ENCODE results near the gene BARX1. TPM values are rescaled to one million over a fixed set of nuclear protein-coding genes. Genes with fewer than 3 reads are reported as not detected.
A peak's percentile ranks its signal among the peaks of the same experiment; 100 is the strongest.

Gene BARX1
- total RNA-seq (0.14 TPM), polyA plus RNA-seq (0.55 TPM)
- long read RNA-seq, donor 1 = 0 reads
- long read RNA-seq, donor 2 = 0 reads
- long read RNA-seq, donor 3 = 0 reads
- long read RNA-seq, donor 4 = 0 reads
- long read RNA-seq, donor 5, partial matches to known transcripts = 0 of 1 reads
- long read RNA-seq, donor 5, other reads (novel, unspliced or antisense) = 0 of 1 reads
- long read RNA-seq, donor 6 = 0 reads
- long read RNA-seq, donor 7 = 0 reads
- long read RNA-seq, donor 8 = 0 reads
- long read RNA-seq, donor 9 = 0 reads
- long read RNA-seq, donor 10 = 0 reads

GRCh38 chr9:93955111-93955980 lies at the start of gene BARX1:
Gene BARX1 (minus strand): TSS chr9:93955355. CDS start chr9:93955146, 209 bp downstream.
- DNase-seq (ENCODE audit: low read depth in 6 of 9, low spot score in 9 of 9) = no peak
- H3K4me1 ChIP-seq (ENCODE audit: control insufficient read depth in 2 of 2, insufficient read depth in 2 of 2, low read length in 2 of 2) = peaks cover 0 to 16% of the 10 kb centered on the region in 2 donors

DNA sequence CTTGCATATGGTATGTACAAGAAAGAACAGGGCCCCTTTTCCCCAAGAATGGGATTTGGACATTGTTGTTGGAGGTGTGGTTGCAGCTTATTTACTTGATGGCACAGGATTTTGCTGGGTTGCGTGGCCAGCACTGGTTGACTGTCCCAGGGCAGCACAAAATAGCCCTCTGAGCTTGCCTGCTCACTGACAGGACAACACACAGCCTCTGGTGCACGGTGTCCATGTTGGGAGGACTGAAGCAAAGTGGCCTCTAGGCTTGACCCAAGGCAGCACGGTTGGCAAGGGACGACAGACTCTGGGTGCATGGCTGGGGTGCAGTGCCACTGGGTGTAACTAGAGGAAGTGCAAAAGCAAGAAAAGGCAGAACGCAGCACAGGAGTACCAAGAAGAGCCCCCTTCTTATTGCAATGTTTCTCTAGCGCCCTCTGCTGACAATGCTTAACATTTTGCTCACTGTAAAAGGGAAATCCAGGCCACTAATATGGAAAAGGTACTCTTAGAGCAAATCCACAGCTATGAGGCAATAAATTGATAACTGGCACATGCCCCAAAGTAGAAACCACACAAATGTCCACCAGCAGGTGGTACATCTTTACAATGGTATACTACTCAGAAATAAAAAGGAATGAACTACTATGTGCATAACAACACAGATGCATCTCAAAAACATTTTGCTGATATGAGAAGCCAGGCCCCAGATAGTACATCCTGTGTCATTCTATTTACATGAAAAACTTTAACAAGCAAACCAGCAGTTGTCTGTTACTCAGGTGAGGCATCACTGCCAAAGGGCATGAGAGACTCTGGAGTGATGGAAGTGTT lies 47.4 kb upstream of the BARX1 start:
- Histone ChIP-seq H3K9me3 (ENCODE audit: control insufficient read depth in 2 of 2, insufficient read depth in 1 of 2, low read length in 1 of 2) (no peaks in the 10 kb centered on the region), H3K27me3 (ENCODE audit: control insufficient read depth in 2 of 2, insufficient read depth in 1 of 2, low read length in 1 of 2) (peaks cover 0 to 2% of the 10 kb centered on the region in 2 donors), H3K4me1 (ENCODE audit: control insufficient read depth in 2 of 2, insufficient read depth in 2 of 2, low read length in 2 of 2) (no peaks in the 10 kb centered on the region), H3K36me3 (ENCODE audit: control insufficient read depth in 2 of 2, insufficient read depth in 2 of 2, low read length in 1 of 2) (no peaks in the 10 kb centered on the region), H3K27ac (ENCODE audit: low read depth in 1 of 2, low read length in 1 of 2) (no peak overlapping the region), H3K4me3 (ENCODE audit: low read length in 2 of 2) (no peak overlapping the region)
- DNase-seq (ENCODE audit: low read depth in 6 of 9, low spot score in 9 of 9) = peak in 8 of 9 donors; percentile 8 to 66 (median 30)
- WGBS = 43% methylated on average over 6 of the region's 6 CpGs

More at GRCh38 chr9:93955111-93955980, at the start of gene BARX1:
- Histone ChIP-seq H3K4me3 (ENCODE audit: low read length in 2 of 2) (peak within 1 kb of the TSS in 1 of 2 donors; percentile 14), H3K9me3 (ENCODE audit: control insufficient read depth in 2 of 2, insufficient read depth in 1 of 2, low read length in 1 of 2) (peaks cover 2 to 4% of the 10 kb centered on the region in 2 donors), H3K36me3 (ENCODE audit: control insufficient read depth in 2 of 2, insufficient read depth in 2 of 2, low read length in 1 of 2) (no peaks in the 10 kb centered on the region), H3K27ac (ENCODE audit: low read depth in 1 of 2, low read length in 1 of 2) (no peak within 1 kb of the TSS), H3K27me3 (ENCODE audit: control insufficient read depth in 2 of 2, insufficient read depth in 1 of 2, low read length in 1 of 2) (peaks cover 95 to 97% of the 10 kb centered on the region in 2 donors)
- 2% methylated on average over 101 of the region's 102 CpGs for WGBS

DNA sequence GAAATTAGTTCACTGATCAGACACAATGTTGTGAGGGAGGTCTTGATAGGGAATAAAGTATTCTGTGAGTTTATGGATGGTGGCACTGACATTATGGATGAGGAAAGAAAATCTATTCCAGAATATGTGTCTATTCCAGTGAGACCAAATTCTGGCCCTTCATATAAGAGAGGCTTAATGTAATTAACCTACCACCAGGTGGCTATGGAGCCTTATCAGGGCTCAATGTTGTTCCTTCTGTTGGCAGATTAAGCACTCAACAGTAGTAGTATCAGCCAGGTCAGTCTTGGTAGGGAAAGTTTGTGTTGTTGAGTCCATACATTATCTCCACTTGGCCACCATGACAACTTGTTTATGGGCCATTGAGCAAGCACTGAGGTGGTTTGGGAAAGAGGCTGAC lies 41.7 kb upstream of the BARX1 start:
- no peak overlapping the region for H3K27ac ChIP-seq (ENCODE audit: low read depth in 1 of 2, low read length in 1 of 2)
- no peak overlapping the region for H3K4me3 ChIP-seq (ENCODE audit: low read length in 2 of 2)
- no peak for DNase-seq (ENCODE audit: low read depth in 6 of 9, low spot score in 9 of 9)
- H3K9me3 ChIP-seq (ENCODE audit: control insufficient read depth in 2 of 2, insufficient read depth in 1 of 2, low read length in 1 of 2) = no peaks in the 10 kb centered on the region
- no peaks in the 10 kb centered on the region for H3K4me1 ChIP-seq (ENCODE audit: control insufficient read depth in 2 of 2, insufficient read depth in 2 of 2, low read length in 2 of 2)
- H3K27me3 ChIP-seq (ENCODE audit: control insufficient read depth in 2 of 2, insufficient read depth in 1 of 2, low read length in 1 of 2) = no peaks in the 10 kb centered on the region
- H3K36me3 ChIP-seq (ENCODE audit: control insufficient read depth in 2 of 2, insufficient read depth in 2 of 2, low read length in 1 of 2) = no peaks in the 10 kb centered on the region

GRCh38 chr9:93996367-93996766 lies 41.2 kb upstream of the BARX1 start:
- no peaks in the 10 kb centered on the region for H3K4me1 ChIP-seq (ENCODE audit: control insufficient read depth in 2 of 2, insufficient read depth in 2 of 2, low read length in 2 of 2)
- no peaks in the 10 kb centered on the region for H3K36me3 ChIP-seq (ENCODE audit: control insufficient read depth in 2 of 2, insufficient read depth in 2 of 2, low read length in 1 of 2)
- no peaks in the 10 kb centered on the region for H3K27me3 ChIP-seq (ENCODE audit: control insufficient read depth in 2 of 2, insufficient read depth in 1 of 2, low read length in 1 of 2)
- 97% methylated on average over 3 of the region's 3 CpGs for WGBS
- H3K4me3 ChIP-seq (ENCODE audit: low read length in 2 of 2) = no peak overlapping the region
- no peak for DNase-seq (ENCODE audit: low read depth in 6 of 9, low spot score in 9 of 9)
- no peak overlapping the region for H3K27ac ChIP-seq (ENCODE audit: low read depth in 1 of 2, low read length in 1 of 2)
- H3K9me3 ChIP-seq (ENCODE audit: control insufficient read depth in 2 of 2, insufficient read depth in 1 of 2, low read length in 1 of 2) = no peaks in the 10 kb centered on the region

DNA sequence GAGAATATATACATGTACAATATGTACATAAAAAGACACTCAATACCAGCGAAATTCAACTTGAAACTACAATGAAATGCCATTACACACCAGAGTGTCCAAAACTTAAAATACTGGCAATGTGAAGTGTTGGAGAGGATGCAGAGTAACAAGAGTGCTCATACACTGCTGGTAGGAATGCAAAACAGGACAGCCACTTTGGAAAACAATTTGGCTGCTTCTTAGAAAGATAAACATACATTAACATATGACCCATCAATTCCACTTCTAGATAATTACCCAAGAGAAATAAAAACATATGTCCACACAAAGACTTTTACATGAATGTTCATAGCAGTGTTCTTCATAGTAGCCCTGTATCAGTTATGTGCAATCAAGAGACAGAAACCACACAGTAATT lies 39.4 kb upstream of the BARX1 start:
- H3K36me3 ChIP-seq (ENCODE audit: control insufficient read depth in 2 of 2, insufficient read depth in 2 of 2, low read length in 1 of 2) = no peaks in the 10 kb centered on the region
- 84% methylated on average over 1 of the region's 1 CpG for WGBS
- H3K9me3 ChIP-seq (ENCODE audit: control insufficient read depth in 2 of 2, insufficient read depth in 1 of 2, low read length in 1 of 2) = no peaks in the 10 kb centered on the region
- DNase-seq (ENCODE audit: low read depth in 6 of 9, low spot score in 9 of 9) = no peak
- no peak overlapping the region for H3K27ac ChIP-seq (ENCODE audit: low read depth in 1 of 2, low read length in 1 of 2)
- H3K27me3 ChIP-seq (ENCODE audit: control insufficient read depth in 2 of 2, insufficient read depth in 1 of 2, low read length in 1 of 2) = no peaks in the 10 kb centered on the region
- H3K4me1 ChIP-seq (ENCODE audit: control insufficient read depth in 2 of 2, insufficient read depth in 2 of 2, low read length in 2 of 2) = no peaks in the 10 kb centered on the region
- H3K4me3 ChIP-seq (ENCODE audit: low read length in 2 of 2) = no peak overlapping the region

DNA sequence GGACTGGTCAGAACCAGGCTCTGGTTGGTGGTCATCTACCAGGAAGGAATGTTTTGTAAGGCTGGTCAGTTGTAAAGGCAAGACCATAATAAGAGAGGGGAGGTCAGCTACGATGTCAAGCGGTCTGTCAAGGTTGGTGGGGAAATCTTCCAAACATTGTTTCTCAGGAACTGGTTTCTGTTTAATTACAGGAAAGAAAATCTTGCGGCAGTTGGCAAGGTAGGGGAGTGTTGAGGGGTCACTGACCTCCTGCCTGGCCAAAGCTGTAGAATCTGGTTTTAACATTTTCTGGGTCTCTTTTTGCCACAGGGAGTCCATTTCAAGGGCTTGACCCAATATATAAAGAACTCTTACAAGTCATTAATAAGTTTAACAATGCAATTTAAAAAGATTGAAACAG lies 39.0 kb upstream of the BARX1 start:
- no peaks in the 10 kb centered on the region for H3K36me3 ChIP-seq (ENCODE audit: control insufficient read depth in 2 of 2, insufficient read depth in 2 of 2, low read length in 1 of 2)
- WGBS = 81% methylated on average over 3 of the region's 3 CpGs
- H3K4me3 ChIP-seq (ENCODE audit: low read length in 2 of 2) = no peak overlapping the region
- DNase-seq (ENCODE audit: low read depth in 6 of 9, low spot score in 9 of 9) = no peak
- no peaks in the 10 kb centered on the region for H3K4me1 ChIP-seq (ENCODE audit: control insufficient read depth in 2 of 2, insufficient read depth in 2 of 2, low read length in 2 of 2)
- H3K9me3 ChIP-seq (ENCODE audit: control insufficient read depth in 2 of 2, insufficient read depth in 1 of 2, low read length in 1 of 2) = no peaks in the 10 kb centered on the region
- H3K27ac ChIP-seq (ENCODE audit: low read depth in 1 of 2, low read length in 1 of 2) = no peak overlapping the region
- H3K27me3 ChIP-seq (ENCODE audit: control insufficient read depth in 2 of 2, insufficient read depth in 1 of 2, low read length in 1 of 2) = no peaks in the 10 kb centered on the region

- no peaks in the 10 kb centered on the region for H3K9me3 ChIP-seq (ENCODE audit: control insufficient read depth in 2 of 2, insufficient read depth in 1 of 2, low read length in 1 of 2)
- H3K27ac ChIP-seq (ENCODE audit: low read depth in 1 of 2, low read length in 1 of 2) = no peak overlapping the region
- WGBS = 97% methylated on average over 2 of the region's 2 CpGs
- H3K36me3 ChIP-seq (ENCODE audit: control insufficient read depth in 2 of 2, insufficient read depth in 2 of 2, low read length in 1 of 2) = no peaks in the 10 kb centered on the region
- H3K4me3 ChIP-seq (ENCODE audit: low read length in 2 of 2) = no peak overlapping the region
- no peak for DNase-seq (ENCODE audit: low read depth in 6 of 9, low spot score in 9 of 9)
- no peaks in the 10 kb centered on the region for H3K27me3 ChIP-seq (ENCODE audit: control insufficient read depth in 2 of 2, insufficient read depth in 1 of 2, low read length in 1 of 2)
- H3K4me1 ChIP-seq (ENCODE audit: control insufficient read depth in 2 of 2, insufficient read depth in 2 of 2, low read length in 2 of 2) = no peaks in the 10 kb centered on the region
These were observed 37.7 kb upstream of the BARX1 start for GRCh38 chr9:93992830-93993229.

DNA sequence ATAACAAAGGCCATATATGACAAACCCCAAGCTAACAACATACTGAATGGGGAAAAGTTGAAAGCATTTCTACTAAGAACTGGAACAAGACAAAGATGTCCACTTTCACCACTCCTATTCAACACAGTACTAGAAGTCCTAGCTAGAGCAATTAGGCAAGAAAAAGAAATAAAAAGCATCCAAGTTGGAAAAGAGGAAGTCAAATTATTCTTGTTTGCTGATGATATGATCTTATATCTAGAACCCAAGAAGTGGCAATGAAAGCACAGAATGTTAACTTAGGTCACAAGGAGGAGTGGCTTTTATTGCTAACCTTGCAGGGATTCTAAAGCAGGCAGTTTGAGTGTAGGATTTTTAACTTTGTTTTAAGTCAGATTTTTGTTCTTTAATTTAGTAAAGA lies 35.3 kb upstream of the BARX1 start:
- H3K27me3 ChIP-seq (ENCODE audit: control insufficient read depth in 2 of 2, insufficient read depth in 1 of 2, low read length in 1 of 2) = no peaks in the 10 kb centered on the region
- H3K27ac ChIP-seq (ENCODE audit: low read depth in 1 of 2, low read length in 1 of 2) = no peak overlapping the region
- no peaks in the 10 kb centered on the region for H3K36me3 ChIP-seq (ENCODE audit: control insufficient read depth in 2 of 2, insufficient read depth in 2 of 2, low read length in 1 of 2)
- DNase-seq (ENCODE audit: low read depth in 6 of 9, low spot score in 9 of 9) = no peak
- no peak overlapping the region for H3K4me3 ChIP-seq (ENCODE audit: low read length in 2 of 2)
- H3K9me3 ChIP-seq (ENCODE audit: control insufficient read depth in 2 of 2, insufficient read depth in 1 of 2, low read length in 1 of 2) = no peaks in the 10 kb centered on the region
- no peaks in the 10 kb centered on the region for H3K4me1 ChIP-seq (ENCODE audit: control insufficient read depth in 2 of 2, insufficient read depth in 2 of 2, low read length in 2 of 2)

- WGBS = 98% methylated on average over 1 of the region's 1 CpG
- no peak for DNase-seq (ENCODE audit: low read depth in 6 of 9, low spot score in 9 of 9)
- Histone ChIP-seq H3K36me3 (ENCODE audit: control insufficient read depth in 2 of 2, insufficient read depth in 2 of 2, low read length in 1 of 2) (no peaks in the 10 kb centered on the region), H3K27me3 (ENCODE audit: control insufficient read depth in 2 of 2, insufficient read depth in 1 of 2, low read length in 1 of 2) (no peaks in the 10 kb centered on the region), H3K9me3 (ENCODE audit: control insufficient read depth in 2 of 2, insufficient read depth in 1 of 2, low read length in 1 of 2) (no peaks in the 10 kb centered on the region), H3K27ac (ENCODE audit: low read depth in 1 of 2, low read length in 1 of 2) (no peak overlapping the region), H3K4me3 (ENCODE audit: low read length in 2 of 2) (no peak overlapping the region), H3K4me1 (ENCODE audit: control insufficient read depth in 2 of 2, insufficient read depth in 2 of 2, low read length in 2 of 2) (no peaks in the 10 kb centered on the region)
These were observed 32.9 kb upstream of the BARX1 start for GRCh38 chr9:93988056-93988455.

Data from thymus (tissue), 14 donors.